HL-60 (cell line): ENCODE measurements around the gene ACAD9.

Experiments
- POLR2AphosphoS5 ChIP-seq: IDR thresholded peaks from 2 replicates; pipeline ENCODE4 v1.6.1; 2012; ENCODE audit warnings: low read depth
- TF ChIP-seq, protein P1 (sequence below): IDR thresholded peaks from one replicate; pipeline ENCODE4 v1.5.1; 2011; ENCODE audit warnings: low read length, control low read depth, inconsistent platforms; ENCODE audit not compliant: insufficient read depth

DNA sequence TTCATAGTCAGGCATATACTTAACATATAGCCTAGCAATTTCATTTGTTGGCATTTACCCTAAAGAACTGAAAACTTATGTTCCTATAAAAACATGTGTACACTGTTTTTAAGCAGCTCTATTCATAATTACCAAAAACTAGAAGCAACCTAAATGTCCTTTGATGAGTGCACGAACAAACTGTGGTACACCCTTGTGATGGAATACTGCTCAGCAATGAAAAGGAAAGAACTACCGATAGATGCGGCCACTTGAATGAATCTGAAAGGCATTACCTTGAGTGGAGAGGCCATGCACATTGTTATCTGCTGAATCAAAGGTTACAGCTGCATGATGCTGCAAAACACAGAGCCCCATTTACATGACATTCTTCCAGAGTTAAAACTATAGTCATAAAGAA is 69.7 kb downstream of the ACAD9 start:
- TF ChIP-seq, protein P1, sequence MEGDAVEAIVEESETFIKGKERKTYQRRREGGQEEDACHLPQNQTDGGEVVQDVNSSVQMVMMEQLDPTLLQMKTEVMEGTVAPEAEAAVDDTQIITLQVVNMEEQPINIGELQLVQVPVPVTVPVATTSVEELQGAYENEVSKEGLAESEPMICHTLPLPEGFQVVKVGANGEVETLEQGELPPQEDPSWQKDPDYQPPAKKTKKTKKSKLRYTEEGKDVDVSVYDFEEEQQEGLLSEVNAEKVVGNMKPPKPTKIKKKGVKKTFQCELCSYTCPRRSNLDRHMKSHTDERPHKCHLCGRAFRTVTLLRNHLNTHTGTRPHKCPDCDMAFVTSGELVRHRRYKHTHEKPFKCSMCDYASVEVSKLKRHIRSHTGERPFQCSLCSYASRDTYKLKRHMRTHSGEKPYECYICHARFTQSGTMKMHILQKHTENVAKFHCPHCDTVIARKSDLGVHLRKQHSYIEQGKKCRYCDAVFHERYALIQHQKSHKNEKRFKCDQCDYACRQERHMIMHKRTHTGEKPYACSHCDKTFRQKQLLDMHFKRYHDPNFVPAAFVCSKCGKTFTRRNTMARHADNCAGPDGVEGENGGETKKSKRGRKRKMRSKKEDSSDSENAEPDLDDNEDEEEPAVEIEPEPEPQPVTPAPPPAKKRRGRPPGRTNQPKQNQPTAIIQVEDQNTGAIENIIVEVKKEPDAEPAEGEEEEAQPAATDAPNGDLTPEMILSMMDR = no peak
- TF ChIP-seq POLR2AphosphoS5 = no peak
